ENCODE data around the gene ATP13A4. TPM values are rescaled to one million over a fixed set of nuclear protein-coding genes. Genes with fewer than 3 reads are reported as not detected.
"Not testable (repeated sequence)": the region's sequence is repeated elsewhere in the genome, so short reads cannot be mapped to it uniquely, and the experiment has no call there.

Gene ATP13A4
- polyA plus RNA-seq, 1 donor from 2014 or later = 6.2 TPM

GRCh38 chr3:193544289-193544688 is 10.4 kb downstream of the ATP13A4 start:
- Histone ChIP-seq H3K9ac (ENCODE audit: low read length) (no peak overlapping the region), H3K27me3 (ENCODE audit: insufficient read depth, low read depth, low read length) (no peaks in the 10 kb centered on the region), H3K4me2 (ENCODE audit: low read length) (no peak overlapping the region), H2AFZ (ENCODE audit: low read depth, low read length) (no peak overlapping the region), H3K9me2 (ENCODE audit: insufficient read depth, low read length) (no peaks in the 10 kb centered on the region), H3K4me3 (ENCODE audit: low read length) (no peak overlapping the region), H3F3A (ENCODE audit: insufficient read depth, low read length, poor library complexity, severe bottlenecking) (no peaks in the 10 kb centered on the region), H3K36me3 (ENCODE audit: insufficient read depth, low read length) (no peaks in the 10 kb centered on the region), H3K79me2 (replicated peaks; ENCODE audit: insufficient read depth, low read length) (no peaks in the 10 kb centered on the region), H4K20me1 (ENCODE audit: insufficient read depth) (no peaks in the 10 kb centered on the region), H3K27ac (ENCODE audit: low read length) (no peak overlapping the region), H3K9me3 (ENCODE audit: low read length) (no peaks in the 10 kb centered on the region)
- TF ChIP-seq TAF1 (IDR thresholded peaks at IDR 0.05; ENCODE audit: low read depth) (no peak), EZH2 (IDR thresholded peaks at IDR 0.05; ENCODE audit: borderline replicate concordance, insufficient read depth, low read length, poor library complexity, severe bottlenecking) (no peak), EP300 (conservative IDR thresholded peaks at IDR 0.05; ENCODE audit: poor library complexity, severe bottlenecking) (no peak), RAD21 (conservative IDR thresholded peaks at IDR 0.05) (no peak), POLR2AphosphoS5 (IDR thresholded peaks at IDR 0.05) (no peak), MXI1 (conservative IDR thresholded peaks at IDR 0.05; ENCODE audit: poor library complexity, severe bottlenecking) (no peak), REST (IDR thresholded peaks at IDR 0.05; ENCODE audit: borderline replicate concordance) (no peak), CTCF (IDR thresholded peaks at IDR 0.05; ENCODE audit: poor library complexity, severe bottlenecking) (no peak), SMC3 (conservative IDR thresholded peaks at IDR 0.05; ENCODE audit: poor library complexity) (no peak)

- Histone ChIP-seq H3K9ac (ENCODE audit: low read length) (no peak overlapping the region), H3K27me3 (ENCODE audit: insufficient read depth, low read depth, low read length) (no peaks in the 10 kb centered on the region), H3K36me3 (ENCODE audit: insufficient read depth, low read length) (no peaks in the 10 kb centered on the region), H3K4me2 (ENCODE audit: low read length) (no peak overlapping the region), H3K79me2 (replicated peaks; ENCODE audit: insufficient read depth, low read length) (no peaks in the 10 kb centered on the region), H2AFZ (ENCODE audit: low read depth, low read length) (no peak overlapping the region), H3F3A (ENCODE audit: insufficient read depth, low read length, poor library complexity, severe bottlenecking) (no peaks in the 10 kb centered on the region), H3K4me3 (ENCODE audit: low read length) (no peak overlapping the region), H4K20me1 (ENCODE audit: insufficient read depth) (no peaks in the 10 kb centered on the region), H3K9me3 (ENCODE audit: low read length) (no peaks in the 10 kb centered on the region), H3K27ac (ENCODE audit: low read length) (no peak overlapping the region), H3K9me2 (ENCODE audit: insufficient read depth, low read length) (no peaks in the 10 kb centered on the region)
- TF ChIP-seq TAF1 (IDR thresholded peaks at IDR 0.05; ENCODE audit: low read depth) (no peak), EZH2 (IDR thresholded peaks at IDR 0.05; ENCODE audit: borderline replicate concordance, insufficient read depth, low read length, poor library complexity, severe bottlenecking) (no peak), EP300 (conservative IDR thresholded peaks at IDR 0.05; ENCODE audit: poor library complexity, severe bottlenecking) (no peak), RAD21 (conservative IDR thresholded peaks at IDR 0.05) (no peak), MXI1 (conservative IDR thresholded peaks at IDR 0.05; ENCODE audit: poor library complexity, severe bottlenecking) (no peak), SMC3 (conservative IDR thresholded peaks at IDR 0.05; ENCODE audit: poor library complexity) (no peak), REST (IDR thresholded peaks at IDR 0.05; ENCODE audit: borderline replicate concordance) (no peak), POLR2AphosphoS5 (IDR thresholded peaks at IDR 0.05) (no peak), CTCF (IDR thresholded peaks at IDR 0.05; ENCODE audit: poor library complexity, severe bottlenecking) (no peak)
Observed at GRCh38 chr3:193530231-193531165, 24.2 kb downstream of the ATP13A4 start.

GRCh38 chr3:193526085-193526484 is 28.6 kb downstream of the ATP13A4 start:
- H3K9me3 ChIP-seq (ENCODE audit: low read length); H3K9ac ChIP-seq (ENCODE audit: low read length); H4K20me1 ChIP-seq (ENCODE audit: insufficient read depth); H3K27me3 ChIP-seq (ENCODE audit: insufficient read depth, low read depth, low read length); H3K4me2 ChIP-seq (ENCODE audit: low read length); H3K27ac ChIP-seq (ENCODE audit: low read length); H3K4me3 ChIP-seq (ENCODE audit: low read length); H3F3A ChIP-seq (ENCODE audit: insufficient read depth, low read length, poor library complexity, severe bottlenecking); H3K79me2 ChIP-seq (replicated peaks; ENCODE audit: insufficient read depth, low read length); H3K36me3 ChIP-seq (ENCODE audit: insufficient read depth, low read length); H2AFZ ChIP-seq (ENCODE audit: low read depth, low read length); H3K9me2 ChIP-seq (ENCODE audit: insufficient read depth, low read length): not testable (repeated sequence)
